Measurements from ENCODE around the gene MCUB. TPM values are rescaled to one million over a fixed set of nuclear protein-coding genes. Genes with fewer than 3 reads are reported as not detected.
"Not testable (repeated sequence)": the region's sequence is repeated elsewhere in the genome, so short reads cannot be mapped to it uniquely, and the experiment has no call there.

MCUB gene
- total and polyA plus RNA-seq, 5 donors = 10.8 to 25.3 (median 14.8) TPM

GRCh38 chr4:109578846-109579245 lies 18.8 kb downstream of the MCUB start:
- no peak overlapping the region for H3K27ac ChIP-seq (ENCODE audit: low read length)
- DNase-seq (no peak), ATAC-seq (no peak)
- intact Hi-C loops (cut with DNase I) = no loop called here
- peaks cover 2% of the 10 kb centered on the region for H3K4me1 ChIP-seq (ENCODE audit: control insufficient read depth, insufficient read depth, low read length)
- no peak overlapping the region for H3K4me3 ChIP-seq (ENCODE audit: low read length)
- H3K9me3 ChIP-seq (ENCODE audit: control insufficient read depth, low read length) = no peaks in the 10 kb centered on the region
- 88% methylated on average over 3 of the region's 3 CpGs for WGBS
- H3K27me3 ChIP-seq (ENCODE audit: control insufficient read depth, insufficient read depth) = no peaks in the 10 kb centered on the region

- WGBS = 97% methylated on average over 5 of the region's 5 CpGs
- H3K4me3 ChIP-seq (ENCODE audit: low read length); H3K4me1 ChIP-seq (ENCODE audit: control insufficient read depth, insufficient read depth, low read length); H3K27ac ChIP-seq (ENCODE audit: low read length); ATAC-seq; H3K27me3 ChIP-seq (ENCODE audit: control insufficient read depth, insufficient read depth); H3K9me3 ChIP-seq (ENCODE audit: control insufficient read depth, low read length); DNase-seq; intact Hi-C loops (cut with DNase I): not testable (repeated sequence)
Measured at GRCh38 chr4:109579997-109580396, 20.0 kb downstream of the MCUB start.

DNA sequence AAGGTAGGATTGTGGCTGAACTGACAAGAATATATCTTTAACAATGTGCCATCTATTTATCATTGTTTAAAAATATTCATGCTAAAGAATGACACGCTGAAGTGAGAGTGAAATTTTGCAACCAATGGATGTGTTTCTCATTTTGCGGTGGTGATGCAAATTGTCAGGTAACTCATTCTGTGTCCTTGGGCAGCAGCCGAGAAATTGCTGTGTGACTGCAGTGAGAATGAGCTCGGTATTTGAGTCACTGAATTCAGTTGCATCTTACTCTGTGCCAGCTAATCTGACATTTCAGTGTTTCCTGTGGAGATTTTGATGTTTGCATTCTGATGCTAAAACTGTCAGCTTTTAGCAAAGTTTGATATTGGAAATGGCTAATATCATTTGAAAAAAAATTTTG lies 28.1 kb downstream of the MCUB start:
- WGBS = 48% methylated on average over 4 of the region's 4 CpGs
- Histone ChIP-seq H3K4me3 (ENCODE audit: low read length) (no peak overlapping the region), H3K4me1 (ENCODE audit: control insufficient read depth, insufficient read depth, low read length) (peaks cover 2% of the 10 kb centered on the region), H3K9me3 (ENCODE audit: control insufficient read depth, low read length) (no peaks in the 10 kb centered on the region), H3K27ac (ENCODE audit: low read length) (no peak overlapping the region), H3K27me3 (ENCODE audit: control insufficient read depth, insufficient read depth) (no peaks in the 10 kb centered on the region)
- peak in 1 of 2 donors; percentile 64 for ATAC-seq
- intact Hi-C loops (cut with DNase I) = no loop called here
- DNase-seq = no peak

DNA sequence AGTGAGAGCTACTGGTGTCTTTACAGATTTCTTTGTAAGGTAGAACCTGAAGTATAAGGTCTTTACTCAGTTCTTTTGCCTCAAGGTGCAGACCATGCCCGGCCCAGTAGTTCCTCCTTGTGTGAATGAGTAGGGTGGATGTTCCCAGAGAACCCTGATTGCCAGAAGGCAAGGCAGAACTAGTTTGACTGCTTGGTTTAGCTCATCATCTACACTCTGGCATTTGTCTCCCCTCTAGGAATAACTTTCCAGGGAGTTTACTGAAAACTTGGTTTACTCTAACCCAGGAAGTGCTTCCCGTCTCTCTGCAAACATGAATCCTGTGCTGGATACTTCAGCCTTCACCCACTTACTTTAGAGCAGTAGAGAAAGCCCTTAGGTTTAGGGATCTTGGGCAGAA lies 29.1 kb downstream of the MCUB start:
- Histone ChIP-seq H3K27ac (ENCODE audit: low read length) (peak overlapping the region; percentile 62), H3K4me3 (ENCODE audit: low read length) (no peak overlapping the region), H3K4me1 (ENCODE audit: control insufficient read depth, insufficient read depth, low read length) (peaks cover 2% of the 10 kb centered on the region), H3K27me3 (ENCODE audit: control insufficient read depth, insufficient read depth) (no peaks in the 10 kb centered on the region), H3K9me3 (ENCODE audit: control insufficient read depth, low read length) (no peaks in the 10 kb centered on the region)
- DNase-seq (no peak), ATAC-seq (peak; percentile 48 to 54)
- WGBS = 68% methylated on average over 2 of the region's 2 CpGs
- intact Hi-C loops (cut with DNase I) = no loop called here

DNA sequence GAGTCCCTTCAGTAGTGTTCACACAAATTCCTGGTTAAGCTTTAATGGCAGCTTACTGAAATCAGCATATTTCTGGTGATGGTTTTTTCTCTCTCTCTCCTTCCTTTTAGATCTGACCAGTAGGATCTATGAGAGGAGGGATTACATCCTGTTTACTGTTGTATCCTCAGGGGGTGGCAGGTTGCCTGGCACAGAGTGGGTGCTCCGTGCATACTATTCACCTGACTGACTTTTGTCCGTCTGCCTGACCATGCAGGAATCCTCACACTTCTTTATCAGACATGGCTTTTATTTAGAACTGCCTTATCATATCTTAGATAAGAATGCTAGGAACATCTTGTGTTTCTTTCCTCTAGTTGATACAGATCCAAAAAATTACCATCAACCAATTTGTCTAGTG lies 29.6 kb downstream of the MCUB start:
- H3K27ac ChIP-seq (ENCODE audit: low read length) = no peak overlapping the region
- no peaks in the 10 kb centered on the region for H3K27me3 ChIP-seq (ENCODE audit: control insufficient read depth, insufficient read depth)
- no peak overlapping the region for H3K4me3 ChIP-seq (ENCODE audit: low read length)
- no peaks in the 10 kb centered on the region for H3K9me3 ChIP-seq (ENCODE audit: control insufficient read depth, low read length)
- peaks cover 2% of the 10 kb centered on the region for H3K4me1 ChIP-seq (ENCODE audit: control insufficient read depth, insufficient read depth, low read length)
- intact Hi-C loops (cut with DNase I) = no loop called here
- DNase-seq (peak; percentile 45 to 71 (median 66)), ATAC-seq (peak; percentile 90 to 94)
- WGBS = 40% methylated on average over 2 of the region's 2 CpGs

DNA sequence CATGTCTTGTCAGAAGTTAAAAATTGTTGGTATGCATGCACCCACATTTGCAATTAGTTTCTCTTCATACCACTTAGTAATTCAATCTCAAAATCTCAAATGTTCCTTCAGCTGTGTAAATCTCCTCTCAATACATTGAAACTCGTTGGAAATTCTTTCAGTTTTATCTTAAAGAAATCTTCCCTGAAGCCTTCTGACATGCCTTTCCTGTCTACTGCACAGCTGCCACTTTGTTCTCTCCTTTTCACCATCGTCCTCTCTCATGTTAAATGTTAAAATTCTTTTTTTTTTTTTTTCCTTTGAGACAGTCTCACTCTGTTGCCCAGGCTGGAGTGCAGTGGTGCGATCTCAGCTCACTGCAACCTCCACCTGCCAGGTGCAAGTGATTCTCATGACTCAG lies 30.9 kb downstream of the MCUB start:
- Histone ChIP-seq H3K4me1 (ENCODE audit: control insufficient read depth, insufficient read depth, low read length) (peaks cover 2% of the 10 kb centered on the region), H3K9me3 (ENCODE audit: control insufficient read depth, low read length) (no peaks in the 10 kb centered on the region), H3K4me3 (ENCODE audit: low read length) (no peak overlapping the region), H3K27me3 (ENCODE audit: control insufficient read depth, insufficient read depth) (no peaks in the 10 kb centered on the region), H3K27ac (ENCODE audit: low read length) (no peak overlapping the region)
- ATAC-seq (no peak), DNase-seq (no peak)
- 71% methylated on average over 3 of the region's 3 CpGs for WGBS
- intact Hi-C loops (cut with DNase I) = no loop called here

DNA sequence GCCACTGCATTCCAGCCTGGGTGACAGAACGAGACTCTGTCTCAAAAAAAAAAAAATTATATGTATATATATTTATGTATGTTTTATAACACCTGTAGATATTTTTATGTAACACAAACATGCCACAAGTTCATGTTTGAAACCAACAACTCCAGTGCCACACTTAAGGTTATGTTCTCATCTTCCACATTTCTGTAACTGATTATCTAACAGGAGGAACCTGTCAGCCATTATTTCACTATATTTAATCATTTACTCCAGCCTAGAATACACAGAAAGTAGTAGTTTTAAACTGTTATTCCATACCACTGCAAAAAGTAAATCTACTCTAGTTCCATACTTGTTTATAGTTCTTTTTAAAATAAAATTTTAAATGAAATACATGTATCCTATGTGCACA lies 32.3 kb downstream of the MCUB start:
- Histone ChIP-seq H3K27me3 (ENCODE audit: control insufficient read depth, insufficient read depth) (no peaks in the 10 kb centered on the region), H3K9me3 (ENCODE audit: control insufficient read depth, low read length) (no peaks in the 10 kb centered on the region), H3K4me1 (ENCODE audit: control insufficient read depth, insufficient read depth, low read length) (peaks cover 2% of the 10 kb centered on the region), H3K4me3 (ENCODE audit: low read length) (no peak overlapping the region), H3K27ac (ENCODE audit: low read length) (no peak overlapping the region)
- intact Hi-C loops (cut with DNase I) = no loop called here
- DNase-seq (no peak), ATAC-seq (no peak)
- 67% methylated on average over 1 of the region's 1 CpG for WGBS

DNA sequence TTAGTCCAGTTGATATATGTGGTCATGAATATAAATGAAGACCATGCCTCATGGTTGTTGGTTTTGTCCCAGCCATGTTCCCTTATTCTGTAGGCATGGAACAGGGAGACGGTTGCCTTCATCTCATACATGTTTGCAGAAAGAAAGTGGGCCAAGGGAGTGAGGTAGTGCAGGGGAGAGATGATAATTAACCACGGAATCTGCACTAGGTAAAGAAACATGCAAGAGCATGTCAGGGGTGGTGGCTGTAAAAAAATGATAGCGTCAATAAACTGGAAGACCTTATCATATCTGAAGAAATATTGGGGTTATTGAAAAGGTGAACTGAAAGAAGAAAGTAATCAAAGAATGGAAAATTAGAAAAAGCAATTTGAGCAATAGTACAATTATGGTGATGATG lies 35.1 kb downstream of the MCUB start:
- DNase-seq; intact Hi-C loops (cut with DNase I); H3K4me1 ChIP-seq (ENCODE audit: control insufficient read depth, insufficient read depth, low read length); H3K4me3 ChIP-seq (ENCODE audit: low read length); H3K9me3 ChIP-seq (ENCODE audit: control insufficient read depth, low read length); H3K27me3 ChIP-seq (ENCODE audit: control insufficient read depth, insufficient read depth); H3K27ac ChIP-seq (ENCODE audit: low read length); ATAC-seq: not testable (repeated sequence)
- 86% methylated on average over 3 of the region's 3 CpGs for WGBS

DNA sequence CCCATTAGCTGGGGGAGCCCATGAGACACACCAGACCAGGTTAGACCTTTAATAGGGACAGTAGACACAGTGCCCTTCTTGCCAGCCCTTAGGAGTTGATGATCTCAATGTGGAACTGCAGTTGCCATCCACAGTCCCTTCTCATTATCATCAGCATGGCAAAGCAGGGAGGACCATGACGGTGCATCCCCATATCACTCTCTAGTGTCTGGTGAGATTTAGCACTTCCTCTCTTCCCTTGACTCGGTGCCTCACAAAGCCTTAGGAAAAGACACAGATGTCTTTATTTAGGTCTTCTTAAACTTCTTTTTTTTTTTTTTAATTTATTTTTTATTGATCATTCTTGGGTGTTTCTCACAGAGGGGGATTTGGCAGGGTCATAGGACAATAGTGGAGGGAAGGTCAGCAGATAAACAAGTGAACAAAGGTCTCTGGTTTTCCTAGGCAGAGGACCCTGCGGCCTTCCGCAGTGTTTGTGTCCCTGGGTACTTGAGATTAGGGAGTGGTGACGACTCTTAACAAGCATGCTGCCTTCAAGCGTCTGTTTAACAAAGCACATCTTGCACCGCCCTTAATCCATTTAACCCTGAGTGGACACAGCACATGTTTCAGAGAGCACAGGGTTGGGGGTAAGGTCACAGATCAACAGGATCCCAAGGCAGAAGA lies 36.5 kb downstream of the MCUB start:
- H3K4me1 ChIP-seq (ENCODE audit: control insufficient read depth, insufficient read depth, low read length); H3K4me3 ChIP-seq (ENCODE audit: low read length); H3K9me3 ChIP-seq (ENCODE audit: control insufficient read depth, low read length); intact Hi-C loops (cut with DNase I); DNase-seq; H3K27me3 ChIP-seq (ENCODE audit: control insufficient read depth, insufficient read depth): not testable (repeated sequence)
- WGBS = 40% methylated on average over 6 of the region's 7 CpGs
- peak overlapping the region; percentile 64 for H3K27ac ChIP-seq (ENCODE audit: low read length)
- peak; percentile 62 to 77 for ATAC-seq

DNA sequence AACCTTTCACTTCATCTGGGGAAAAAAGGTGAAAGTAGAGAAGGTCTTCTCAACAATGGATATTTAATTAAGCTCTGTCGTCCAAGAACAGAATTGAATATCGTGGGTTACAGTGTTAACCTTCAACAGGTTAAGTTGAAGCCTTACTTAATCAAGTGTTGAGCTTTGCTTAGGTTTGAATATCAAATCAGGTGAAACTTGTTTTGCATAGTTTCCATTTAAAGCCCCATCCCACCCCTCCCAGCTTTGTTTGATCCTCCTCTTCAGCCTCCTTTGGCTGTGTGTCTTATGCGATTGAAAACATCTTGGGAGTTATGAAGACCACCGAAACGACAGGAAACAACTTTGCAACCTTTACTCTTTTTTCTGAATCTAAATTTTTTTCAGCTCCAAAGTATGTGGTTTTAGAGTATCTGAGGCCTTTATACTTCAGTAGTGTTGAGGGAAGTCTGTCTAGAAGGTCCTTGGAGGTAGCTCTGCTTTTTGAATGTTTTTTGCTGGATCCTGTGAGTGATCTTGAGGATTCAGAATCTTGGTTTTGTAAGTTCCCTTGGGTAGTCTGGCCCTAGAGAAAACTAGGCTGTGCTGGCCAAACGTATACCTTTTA lies 39.1 kb downstream of the MCUB start:
- Histone ChIP-seq H3K4me1 (ENCODE audit: control insufficient read depth, insufficient read depth, low read length) (no peaks in the 10 kb centered on the region), H3K9me3 (ENCODE audit: control insufficient read depth, low read length) (no peaks in the 10 kb centered on the region), H3K27ac (ENCODE audit: low read length) (no peak overlapping the region), H3K4me3 (ENCODE audit: low read length) (no peak overlapping the region), H3K27me3 (ENCODE audit: control insufficient read depth, insufficient read depth) (no peaks in the 10 kb centered on the region)
- no peak for DNase-seq
- 91% methylated on average over 6 of the region's 6 CpGs for WGBS
- intact Hi-C loops (cut with DNase I) = no loop called here
- no peak for ATAC-seq

DNA sequence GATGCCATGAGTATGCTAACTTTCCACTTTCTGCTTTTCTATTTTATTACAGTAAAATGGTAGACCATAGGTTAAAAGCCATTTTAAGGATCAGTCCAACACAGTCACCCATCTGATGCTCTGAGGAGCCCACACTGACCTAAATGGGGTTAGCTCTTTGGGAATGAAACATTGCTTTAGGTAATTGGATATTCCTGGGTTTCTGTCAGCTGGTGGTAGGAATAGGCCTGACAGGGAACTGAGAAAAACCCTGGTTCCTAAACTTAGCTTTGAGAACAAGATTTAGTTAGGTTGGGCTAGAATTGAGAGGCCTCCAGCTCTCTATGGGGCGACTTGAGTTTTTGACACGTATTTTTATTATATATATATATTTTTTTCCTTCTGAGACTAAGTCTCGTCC lies 40.4 kb downstream of the MCUB start:
- H3K27me3 ChIP-seq (ENCODE audit: control insufficient read depth, insufficient read depth) = no peaks in the 10 kb centered on the region
- intact Hi-C loops (cut with DNase I) = no loop called here
- H3K27ac ChIP-seq (ENCODE audit: low read length) = no peak overlapping the region
- ATAC-seq (no peak), DNase-seq (no peak)
- H3K9me3 ChIP-seq (ENCODE audit: control insufficient read depth, low read length) = no peaks in the 10 kb centered on the region
- WGBS = 90% methylated on average over 3 of the region's 3 CpGs
- no peaks in the 10 kb centered on the region for H3K4me1 ChIP-seq (ENCODE audit: control insufficient read depth, insufficient read depth, low read length)
- no peak overlapping the region for H3K4me3 ChIP-seq (ENCODE audit: low read length)

Data from right cardiac atrium (tissue), 5 donors.